Peyer's patch (tissue), 4 donors: ENCODE measurements around the gene ARHGAP1. TPM values are rescaled to one million over a fixed set of nuclear protein-coding genes. Genes with fewer than 3 reads are reported as not detected.

Experiments
- DNase-seq, 3 donors: peaks; one replicate each; pipeline ENCODE4 v3.0.0-alpha.2; 2017 to 2019
- H3K27ac ChIP-seq, 4 donors: fragments of 200-600 bp; sonication (generic); one replicate each; pipeline ENCODE4 v1.5.1; 2016 to 2019
- H3K27me3 ChIP-seq, 2 donors: fragments of 200-600 bp; sonication (generic); one replicate each; pipeline ENCODE4 v1.5.1; 2019
- H3K36me3 ChIP-seq, 3 donors: fragments of 200-600 bp; sonication (generic); one replicate each; pipeline ENCODE4 v1.5.1; 2016 to 2019
- H3K4me1 ChIP-seq, 4 donors: fragments of 200-600 bp; sonication (generic); one replicate each; pipeline ENCODE4 v1.5.1; 2016 to 2019
- H3K4me3 ChIP-seq, 4 donors: fragments of 200-600 bp; sonication (generic); 1 replicate in 3 of 4; 2 replicates in 1 of 4; pipeline ENCODE4 v1.5.1; 2016 to 2019; ENCODE audit warnings: mild to moderate bottlenecking in 1 of 4
- H3K9me3 ChIP-seq, 4 donors: fragments of 200-600 bp; sonication (generic); one replicate each; pipeline ENCODE4 v1.5.1; 2016 to 2019; ENCODE audit warnings: mild to moderate bottlenecking in 1 of 4
- CTCF ChIP-seq, 6 experiments: fragments of 450-650 bp in 4 of 6; fragments of 200-600 bp in 2 of 6; sonication (generic) in 1 of 6; IDR thresholded peaks; one replicate each; pipeline ENCODE4 v1.5.1; 2017 to 2019; ENCODE audit warnings: antibody characterized with exemption in 6 of 6, mild to moderate bottlenecking in 3 of 6, moderate library complexity in 1 of 6
- POLR2A ChIP-seq, 2 donors: fragments of 450-650 bp; IDR thresholded peaks; one replicate each; pipeline ENCODE4 v1.5.1; 2017; ENCODE audit warnings: antibody characterized with exemption in 2 of 2, mild to moderate bottlenecking in 2 of 2, moderate library complexity in 2 of 2
- total RNA-seq, 4 donors: library from RNA; depleted of rRNA; stranded (reverse); fragments of >200 nt; gene quantifications; one replicate each; pipeline ENCODE4 v1.1.0, GENCODE V29; 2016

The ARHGAP1 gene
- total RNA-seq, 4 donors from 2014 or later: 52.0 to 85.8 (median 62.7) TPM

- DNase-seq: no peak
- Histone ChIP-seq H3K4me1 (no peaks in the 10 kb centered on the region), H3K4me3 (no peak overlapping the region), H3K27ac (no peak overlapping the region), H3K36me3 (peaks cover 0 to 85% (median 0%) of the 10 kb centered on the region in 3 donors), H3K27me3 (no peaks in the 10 kb centered on the region), H3K9me3 (no peaks in the 10 kb centered on the region)
- TF ChIP-seq POLR2A (IDR thresholded peaks at IDR 0.05) (no peak), CTCF (IDR thresholded peaks at IDR 0.05) (no peak)
These were observed 42.2 kb downstream of the ARHGAP1 start for GRCh38 chr11:46658259-46658658.

- Histone ChIP-seq H3K4me1 (no peaks in the 10 kb centered on the region), H3K9me3 (no peaks in the 10 kb centered on the region), H3K36me3 (peaks cover 0 to 94% (median 0%) of the 10 kb centered on the region in 3 donors), H3K27me3 (no peaks in the 10 kb centered on the region), H3K4me3 (no peak overlapping the region), H3K27ac (no peak overlapping the region)
- DNase-seq: no peak
- TF ChIP-seq POLR2A (IDR thresholded peaks at IDR 0.05) (no peak), CTCF (IDR thresholded peaks at IDR 0.05) (no peak)
These were observed 43.2 kb downstream of the ARHGAP1 start for GRCh38 chr11:46657186-46657585.

GRCh38 chr11:46655631-46656030, 44.8 kb downstream of the ARHGAP1 start:
- Histone ChIP-seq H3K4me1 (no peaks in the 10 kb centered on the region), H3K27ac (no peak overlapping the region), H3K4me3 (no peak overlapping the region), H3K27me3 (no peaks in the 10 kb centered on the region), H3K9me3 (no peaks in the 10 kb centered on the region), H3K36me3 (peaks cover 0 to 96% (median 0%) of the 10 kb centered on the region in 3 donors)
- TF ChIP-seq CTCF (IDR thresholded peaks at IDR 0.05) (no peak), POLR2A (IDR thresholded peaks at IDR 0.05) (no peak)
- no peak for DNase-seq

- Histone ChIP-seq H3K27me3 (no peaks in the 10 kb centered on the region), H3K4me3 (no peak overlapping the region), H3K9me3 (no peaks in the 10 kb centered on the region), H3K27ac (peak overlapping the region in 2 of 4 donors; percentile 33 to 56), H3K36me3 (peaks cover 0 to 95% (median 0%) of the 10 kb centered on the region in 3 donors), H3K4me1 (peaks cover 0 to 4% (median 0%) of the 10 kb centered on the region in 4 donors)
- DNase-seq: peak in 1 of 3 donors; percentile 51
- TF ChIP-seq CTCF (IDR thresholded peaks at IDR 0.05): no peak
- TF ChIP-seq POLR2A (IDR thresholded peaks at IDR 0.05): no peak
These were observed 51.2 kb downstream of the ARHGAP1 start for GRCh38 chr11:46649180-46649738.

- Histone ChIP-seq H3K27ac (no peak overlapping the region), H3K27me3 (no peaks in the 10 kb centered on the region), H3K9me3 (no peaks in the 10 kb centered on the region), H3K4me3 (no peak overlapping the region), H3K4me1 (peaks cover 0 to 9% (median 0%) of the 10 kb centered on the region in 4 donors), H3K36me3 (peaks cover 0 to 50% (median 0%) of the 10 kb centered on the region in 3 donors)
- DNase-seq: no peak
- TF ChIP-seq POLR2A (IDR thresholded peaks at IDR 0.05) (no peak), CTCF (IDR thresholded peaks at IDR 0.05) (no peak)
These were observed 56.4 kb downstream of the ARHGAP1 start for GRCh38 chr11:46643986-46644385.
